Subcutaneous preadipocyte (primary cell): ENCODE data around the gene GAB4. TPM values are rescaled to one million over a fixed set of nuclear protein-coding genes. Genes with fewer than 3 reads are reported as not detected.

Experiments
- total RNA-seq: library from RNA; depleted of rRNA; stranded (reverse); fragments of >200 nt; gene quantifications from 2 replicates; pipeline ENCODE4 v1.2.3, GENCODE V29; 2012

GAB4 gene
- total RNA-seq = not detected in 2 replicates

GRCh38 chr22:17007852-17008731, at the start of gene GAB4:
Gene GAB4, minus strand, starts transcription at chr22:17008222. Its CDS starts 108 bp downstream, at chr22:17008114.

Other genes starting within 250 kb of the GAB4 start
- gene XKR3, start 182.8 kb downstream of the GAB4 start, total RNA-seq = under 0.01 TPM in 1 of 2 replicates, not detected in the other
- gene IL17RA, start 76.8 kb upstream of the GAB4 start, total RNA-seq = 7.2 and 7.7 TPM in 2 replicates
- gene TMEM121B, start 113.1 kb upstream of the GAB4 start, total RNA-seq = under 0.01 and 0.20 TPM in 2 replicates
- gene HDHD5, start 151.1 kb upstream of the GAB4 start, total RNA-seq = 35.3 and 36.6 TPM in 2 replicates
- 0.59 and 7.0 TPM in 2 replicates for gene ADA2, start 211.2 kb upstream of the GAB4 start, total RNA-seq